ENCODE measurements around the gene CYRIA.

Gene CYRIA

DNA sequence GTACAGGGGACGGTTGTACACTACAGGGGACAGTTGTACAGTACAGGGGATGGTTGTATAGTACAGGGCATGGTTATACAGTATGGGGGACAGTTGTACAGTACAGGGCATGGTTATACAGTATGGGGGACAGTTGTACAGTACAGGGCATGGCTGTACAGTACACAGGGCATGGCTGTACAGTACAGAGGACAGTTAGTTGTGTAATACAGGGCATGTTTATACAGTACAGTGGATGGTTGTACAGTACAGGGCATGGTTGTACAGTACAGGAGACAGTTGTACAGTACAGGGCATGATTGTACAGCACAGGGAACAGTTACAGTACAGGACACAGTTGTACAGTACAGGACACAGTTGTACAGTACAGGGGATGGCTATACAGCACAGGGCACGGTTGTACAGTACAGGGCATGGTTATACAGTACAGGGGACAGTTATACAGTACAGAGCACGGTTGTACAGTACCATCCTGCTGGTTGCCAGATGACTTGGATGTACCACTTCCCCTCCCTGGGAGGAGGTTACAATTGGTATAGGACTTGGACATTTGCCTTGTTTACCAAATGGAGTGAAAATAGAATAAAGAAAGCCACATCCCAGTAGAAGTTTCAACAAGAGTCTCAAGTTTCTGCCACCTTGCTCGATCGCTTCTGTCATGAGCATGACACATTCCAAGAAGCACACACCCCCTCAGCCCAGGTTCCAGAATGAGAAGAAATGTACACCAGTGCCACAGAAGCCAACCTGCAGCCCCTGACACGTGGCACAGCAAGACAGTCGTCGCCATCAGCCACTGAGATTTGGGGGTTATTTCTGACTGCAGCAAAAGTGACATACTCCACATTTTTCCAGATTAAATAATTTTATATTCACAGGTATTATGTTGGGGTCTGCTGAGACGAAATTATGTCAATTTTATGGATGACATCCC lies 16.0 kb downstream of the CYRIA start:
- H3K4me3 ChIP-seq (ENCODE audit: low read depth, low read length) = no peak overlapping the region
- H3K9me3 ChIP-seq (ENCODE audit: control insufficient read depth, insufficient read depth, low read length) = no peaks in the 10 kb centered on the region
- H3K27me3 ChIP-seq (ENCODE audit: control insufficient read depth, insufficient read depth, low read length) = no peaks in the 10 kb centered on the region
- no peak overlapping the region for H3K27ac ChIP-seq (ENCODE audit: low read depth, low read length)
- H3K4me1 ChIP-seq (ENCODE audit: control insufficient read depth, insufficient read depth, low read length) = peaks cover 3% of the 10 kb centered on the region; the same call in 1 of the 2 replicates
- H3K36me3 ChIP-seq (ENCODE audit: control insufficient read depth, insufficient read depth, low read length) = no peaks in the 10 kb centered on the region
- H3K9ac ChIP-seq (ENCODE audit: low read depth, low read length) = no peak overlapping the region

DNA sequence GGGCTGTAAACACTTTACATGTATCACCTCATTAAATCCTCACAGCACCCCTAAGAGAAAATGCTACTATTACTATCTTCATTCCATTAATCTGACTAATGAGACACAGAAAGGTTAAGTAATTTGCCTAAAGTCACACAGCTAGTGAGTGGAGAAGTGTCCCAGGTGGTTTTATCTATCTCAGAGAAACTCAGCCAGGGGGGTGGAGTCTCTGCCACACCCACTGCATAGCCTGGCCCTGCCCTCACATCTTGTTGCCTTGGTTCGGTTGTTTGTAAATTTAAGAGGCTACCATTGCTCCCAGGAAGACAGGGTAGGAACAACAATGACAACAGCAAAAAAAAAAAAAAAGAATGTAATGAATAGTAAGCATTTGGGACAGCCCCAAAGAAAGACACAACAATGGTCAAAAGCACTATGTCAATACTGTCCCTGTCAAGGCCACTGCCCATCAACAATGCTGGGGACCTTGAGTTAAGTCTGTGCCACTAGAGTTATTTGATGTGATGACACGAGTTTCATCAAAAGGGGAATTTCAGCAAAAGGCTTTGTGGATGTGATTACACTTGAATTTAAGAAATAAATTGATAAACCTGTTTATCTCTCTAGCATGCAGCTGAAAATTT lies 17.5 kb downstream of the CYRIA start:
- Histone ChIP-seq H3K27ac (ENCODE audit: low read depth, low read length) (no peak overlapping the region), H3K4me1 (ENCODE audit: control insufficient read depth, insufficient read depth, low read length) (peaks cover 3% of the 10 kb centered on the region; the same call in 1 of the 2 replicates), H3K27me3 (ENCODE audit: control insufficient read depth, insufficient read depth, low read length) (no peaks in the 10 kb centered on the region)

DNA sequence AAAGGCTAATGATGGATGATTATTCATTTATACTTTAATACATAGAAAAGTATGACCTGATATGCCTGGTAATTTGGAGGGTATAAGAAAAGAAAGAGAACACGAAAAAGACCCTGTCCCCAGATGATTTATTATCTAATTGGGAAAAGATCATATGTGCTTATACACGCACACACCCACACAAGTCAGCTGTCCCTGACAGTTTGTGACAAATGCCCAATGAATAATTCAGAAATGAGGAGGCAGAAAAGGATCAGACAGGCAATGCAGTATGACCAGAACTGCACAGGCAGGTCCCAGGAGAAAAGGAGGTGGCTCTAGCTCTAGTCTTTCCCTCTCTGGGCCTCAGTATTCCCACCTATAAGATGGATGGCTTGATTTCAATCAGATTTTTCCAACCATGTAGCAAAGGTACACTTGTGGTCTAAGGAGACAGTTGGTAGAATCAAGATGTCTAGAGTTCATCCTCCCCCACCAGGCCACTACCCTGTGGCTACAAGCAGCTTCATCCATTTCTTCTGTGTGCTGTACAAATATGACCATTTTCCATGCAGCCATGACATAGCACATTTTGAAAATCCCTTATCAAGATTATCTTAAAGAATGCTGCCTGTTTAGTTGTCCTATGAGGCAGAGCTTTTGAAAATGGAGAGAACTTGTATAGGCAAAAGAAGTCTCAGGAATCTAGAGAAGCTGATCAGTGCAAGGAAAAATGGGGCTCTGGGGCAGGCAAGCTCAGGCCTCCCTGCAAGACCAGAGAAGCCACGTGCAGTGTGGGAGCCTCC lies 19.7 kb downstream of the CYRIA start:
- H3K27me3 ChIP-seq (ENCODE audit: control insufficient read depth, insufficient read depth, low read length) = no peaks in the 10 kb centered on the region
- H3K4me3 ChIP-seq (ENCODE audit: low read depth, low read length) = no peak overlapping the region
- H3K36me3 ChIP-seq (ENCODE audit: control insufficient read depth, insufficient read depth, low read length) = no peaks in the 10 kb centered on the region
- H3K4me1 ChIP-seq (ENCODE audit: control insufficient read depth, insufficient read depth, low read length) = peaks cover 3% of the 10 kb centered on the region; the same call in 1 of the 2 replicates
- no peaks in the 10 kb centered on the region for H3K9me3 ChIP-seq (ENCODE audit: control insufficient read depth, insufficient read depth, low read length)
- no peak overlapping the region for H3K27ac ChIP-seq (ENCODE audit: low read depth, low read length)
- H3K9ac ChIP-seq (ENCODE audit: low read depth, low read length) = no peak overlapping the region

More for the DNA sequence above, 17.5 kb downstream of the CYRIA start:
- H3K9ac ChIP-seq (ENCODE audit: low read depth, low read length) = no peak overlapping the region
- no peak overlapping the region for H3K4me3 ChIP-seq (ENCODE audit: low read depth, low read length)
- no peaks in the 10 kb centered on the region for H3K36me3 ChIP-seq (ENCODE audit: control insufficient read depth, insufficient read depth, low read length)
- no peaks in the 10 kb centered on the region for H3K9me3 ChIP-seq (ENCODE audit: control insufficient read depth, insufficient read depth, low read length)

DNA sequence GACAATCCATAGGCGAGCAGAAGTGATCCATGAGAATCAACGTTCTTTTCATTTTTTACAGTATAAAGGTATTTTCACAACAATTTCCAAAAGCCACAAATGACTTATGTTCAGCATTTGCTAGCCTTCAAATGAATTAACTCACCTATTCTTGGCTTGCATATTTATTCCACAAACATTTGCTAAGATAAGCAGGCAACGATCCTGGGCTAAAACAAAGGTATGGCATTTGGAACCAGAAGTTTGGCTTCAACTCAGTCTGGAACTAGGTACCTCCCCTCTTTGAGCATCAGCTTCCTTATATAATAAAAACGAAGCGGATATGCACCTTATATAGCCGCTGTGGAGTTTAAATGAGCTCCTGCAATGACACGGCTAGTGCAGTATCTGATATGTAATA lies 20.5 kb downstream of the CYRIA start:
- Histone ChIP-seq H3K36me3 (ENCODE audit: control insufficient read depth, insufficient read depth, low read length) (no peaks in the 10 kb centered on the region), H3K9me3 (ENCODE audit: control insufficient read depth, insufficient read depth, low read length) (no peaks in the 10 kb centered on the region), H3K4me3 (ENCODE audit: low read depth, low read length) (no peak overlapping the region), H3K27ac (ENCODE audit: low read depth, low read length) (no peak overlapping the region), H3K4me1 (ENCODE audit: control insufficient read depth, insufficient read depth, low read length) (no peaks in the 10 kb centered on the region), H3K9ac (ENCODE audit: low read depth, low read length) (no peak overlapping the region), H3K27me3 (ENCODE audit: control insufficient read depth, insufficient read depth, low read length) (no peaks in the 10 kb centered on the region)

DNA sequence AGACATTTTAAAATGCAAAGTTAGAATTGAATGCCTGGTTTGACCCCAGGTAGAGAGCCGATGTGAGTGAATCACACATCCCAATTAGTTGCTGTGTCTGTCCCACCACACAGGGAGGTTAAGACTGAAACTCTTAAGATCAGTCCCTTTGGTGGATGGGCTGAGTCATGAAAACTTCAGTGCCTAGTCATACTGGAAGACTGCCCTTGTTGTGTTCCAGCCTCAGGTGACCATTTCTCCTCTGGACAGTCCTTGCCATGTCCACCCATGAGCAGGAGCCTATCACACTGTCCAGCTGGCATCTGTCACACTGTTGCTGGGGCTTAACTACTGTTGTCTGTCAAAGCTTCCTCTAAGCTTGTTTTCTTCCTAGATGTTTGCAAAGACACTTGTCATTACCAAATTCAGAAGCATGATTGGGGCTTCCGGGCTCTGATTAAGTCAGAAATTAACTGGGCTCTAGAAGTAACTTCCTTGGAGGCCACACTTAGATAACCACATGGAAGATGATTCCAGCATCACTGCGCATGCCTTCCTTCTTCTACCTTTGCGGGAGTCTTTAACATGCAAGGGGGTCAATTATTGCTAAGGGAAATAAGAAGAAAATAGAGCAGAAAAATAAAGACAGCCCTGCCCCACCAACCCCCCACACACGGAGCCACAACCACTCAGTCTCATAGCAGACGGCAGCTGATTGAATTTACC lies 21.3 kb downstream of the CYRIA start:
- Histone ChIP-seq H3K4me3 (ENCODE audit: low read depth, low read length) (no peak overlapping the region), H3K27me3 (ENCODE audit: control insufficient read depth, insufficient read depth, low read length) (no peaks in the 10 kb centered on the region), H3K9ac (ENCODE audit: low read depth, low read length) (no peak overlapping the region), H3K9me3 (ENCODE audit: control insufficient read depth, insufficient read depth, low read length) (no peaks in the 10 kb centered on the region), H3K4me1 (ENCODE audit: control insufficient read depth, insufficient read depth, low read length) (peaks cover 6% of the 10 kb centered on the region; the same call in 1 of the 2 replicates), H3K36me3 (ENCODE audit: control insufficient read depth, insufficient read depth, low read length) (no peaks in the 10 kb centered on the region), H3K27ac (ENCODE audit: low read depth, low read length) (no peak overlapping the region)

DNA sequence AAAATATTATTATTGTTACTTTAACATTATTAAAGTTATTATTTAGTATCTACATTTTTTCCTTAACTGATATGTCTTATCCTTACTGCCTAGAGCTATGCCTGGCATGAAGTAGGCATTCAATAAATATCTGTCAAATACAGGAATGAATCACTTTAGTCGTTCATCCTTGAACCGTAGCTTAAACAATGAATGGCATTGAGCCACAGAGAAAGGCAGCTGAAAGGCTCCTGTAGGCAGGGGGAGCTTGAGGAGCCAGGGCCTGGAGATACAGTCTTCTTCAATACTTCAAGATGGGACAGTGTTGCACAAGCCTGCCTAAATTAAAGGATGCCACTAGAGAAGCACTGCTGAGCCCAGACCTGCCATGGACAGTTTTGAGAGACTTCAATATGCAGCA lies 22.5 kb downstream of the CYRIA start:
- peaks cover 11% of the 10 kb centered on the region for H3K4me1 ChIP-seq (ENCODE audit: control insufficient read depth, insufficient read depth, low read length)
- H3K9ac ChIP-seq (ENCODE audit: low read depth, low read length) = no peak overlapping the region
- H3K36me3 ChIP-seq (ENCODE audit: control insufficient read depth, insufficient read depth, low read length) = no peaks in the 10 kb centered on the region
- H3K4me3 ChIP-seq (ENCODE audit: low read depth, low read length) = no peak overlapping the region
- no peak overlapping the region for H3K27ac ChIP-seq (ENCODE audit: low read depth, low read length)
- no peaks in the 10 kb centered on the region for H3K27me3 ChIP-seq (ENCODE audit: control insufficient read depth, insufficient read depth, low read length)
- H3K9me3 ChIP-seq (ENCODE audit: control insufficient read depth, insufficient read depth, low read length) = no peaks in the 10 kb centered on the region

DNA sequence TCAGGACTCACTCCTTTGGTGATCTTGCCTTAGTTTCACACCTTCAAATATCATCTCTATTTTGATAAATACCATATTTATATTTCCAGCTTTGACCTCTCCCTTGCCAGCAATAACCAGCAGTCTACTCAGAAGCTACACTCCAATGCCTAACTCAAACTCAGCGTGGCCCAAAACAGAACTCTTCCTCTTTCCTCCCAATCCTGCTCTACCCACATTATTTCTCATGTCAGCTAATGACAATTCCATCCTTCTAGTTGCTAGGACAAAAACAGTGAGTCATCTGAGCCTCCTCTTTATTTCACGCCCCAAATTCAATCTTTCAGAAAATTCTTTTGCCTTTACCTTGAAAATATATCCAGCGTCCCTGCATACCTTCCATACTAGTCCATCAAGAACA lies 23.5 kb downstream of the CYRIA start:
- no peaks in the 10 kb centered on the region for H3K36me3 ChIP-seq (ENCODE audit: control insufficient read depth, insufficient read depth, low read length)
- no peak overlapping the region for H3K4me3 ChIP-seq (ENCODE audit: low read depth, low read length)
- no peaks in the 10 kb centered on the region for H3K9me3 ChIP-seq (ENCODE audit: control insufficient read depth, insufficient read depth, low read length)
- no peaks in the 10 kb centered on the region for H3K27me3 ChIP-seq (ENCODE audit: control insufficient read depth, insufficient read depth, low read length)
- no peak overlapping the region for H3K9ac ChIP-seq (ENCODE audit: low read depth, low read length)
- peaks cover 11% of the 10 kb centered on the region for H3K4me1 ChIP-seq (ENCODE audit: control insufficient read depth, insufficient read depth, low read length)
- H3K27ac ChIP-seq (ENCODE audit: low read depth, low read length) = no peak overlapping the region

DNA sequence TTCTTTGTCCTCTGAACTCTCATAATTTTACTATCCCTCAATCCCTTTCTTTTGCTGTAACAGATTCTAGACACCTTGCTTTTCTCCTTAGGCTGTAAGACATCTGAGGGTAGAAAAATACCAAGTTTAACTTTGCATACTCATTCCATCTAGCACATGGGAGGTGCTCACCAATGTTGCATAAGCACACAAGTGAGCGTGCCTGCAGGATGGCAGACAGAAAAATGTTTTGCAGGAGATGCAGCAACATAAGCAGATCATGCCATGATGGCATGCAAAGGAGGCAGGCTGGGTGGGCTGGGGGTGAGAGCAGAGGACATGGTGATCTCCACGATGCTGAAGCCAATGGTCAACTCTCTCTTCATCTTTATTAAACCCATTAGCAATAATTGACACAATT lies 24.1 kb downstream of the CYRIA start:
- Histone ChIP-seq H3K4me3 (ENCODE audit: low read depth, low read length) (no peak overlapping the region), H3K36me3 (ENCODE audit: control insufficient read depth, insufficient read depth, low read length) (no peaks in the 10 kb centered on the region), H3K9ac (ENCODE audit: low read depth, low read length) (no peak overlapping the region), H3K27ac (ENCODE audit: low read depth, low read length) (no peak overlapping the region), H3K4me1 (ENCODE audit: control insufficient read depth, insufficient read depth, low read length) (peaks cover 11% of the 10 kb centered on the region), H3K27me3 (ENCODE audit: control insufficient read depth, insufficient read depth, low read length) (no peaks in the 10 kb centered on the region), H3K9me3 (ENCODE audit: control insufficient read depth, insufficient read depth, low read length) (no peaks in the 10 kb centered on the region)

DNA sequence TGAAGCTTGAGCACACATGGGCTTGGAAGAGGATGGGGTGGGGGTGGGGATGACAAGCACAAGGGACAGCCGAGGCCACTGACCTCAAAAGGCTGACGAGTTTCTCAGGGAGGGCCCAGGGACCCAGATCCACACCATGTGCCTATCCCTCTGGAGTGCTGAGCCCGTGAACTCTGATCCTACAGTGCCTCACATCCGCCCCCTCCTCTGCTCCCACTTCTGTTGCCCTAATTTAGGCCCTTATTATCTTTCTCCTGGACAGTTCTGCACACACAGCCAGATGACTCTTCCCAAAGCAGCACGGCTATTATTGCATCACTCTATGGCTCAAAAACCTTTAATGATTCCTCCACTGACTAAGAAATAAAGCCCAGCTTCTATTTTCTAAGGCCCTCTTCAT lies 24.8 kb downstream of the CYRIA start:
- no peak overlapping the region for H3K9ac ChIP-seq (ENCODE audit: low read depth, low read length)
- H3K27ac ChIP-seq (ENCODE audit: low read depth, low read length) = no peak overlapping the region
- peaks cover 11% of the 10 kb centered on the region for H3K4me1 ChIP-seq (ENCODE audit: control insufficient read depth, insufficient read depth, low read length)

DNA sequence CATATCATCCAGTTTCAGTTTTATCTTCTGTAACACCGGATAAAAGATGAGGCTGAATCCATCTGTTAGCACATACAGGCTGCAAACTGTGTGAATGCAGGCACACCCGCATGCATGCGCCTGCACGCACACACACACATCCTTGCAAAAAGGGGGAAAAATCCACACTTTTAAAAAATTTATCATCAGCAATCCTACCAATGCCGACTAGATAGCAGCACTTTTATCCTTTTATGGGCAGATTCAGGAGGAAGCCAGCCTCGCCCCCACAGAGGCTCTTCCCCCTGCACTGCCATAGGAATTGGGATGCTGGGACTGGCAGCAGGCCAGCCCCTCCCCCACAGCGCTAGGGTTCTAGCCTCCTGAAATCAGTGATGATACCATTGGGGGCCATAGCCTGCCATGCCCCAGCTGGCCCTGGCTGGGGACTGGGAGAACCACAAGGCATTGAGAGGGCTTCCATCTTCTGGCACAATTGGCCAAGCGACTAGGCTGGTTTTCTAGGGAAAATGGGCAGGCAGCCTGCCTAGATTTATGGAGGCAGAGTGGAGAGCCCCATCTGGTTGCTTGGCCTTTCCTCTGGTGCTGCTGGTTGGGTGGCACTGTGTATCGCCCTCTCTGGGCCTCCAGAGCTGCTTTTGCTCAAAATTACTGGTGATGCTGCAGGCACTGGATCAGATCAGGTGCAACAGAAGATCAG lies 25.5 kb downstream of the CYRIA start:
- no peak overlapping the region for H3K27ac ChIP-seq (ENCODE audit: low read depth, low read length)
- no peaks in the 10 kb centered on the region for H3K9me3 ChIP-seq (ENCODE audit: control insufficient read depth, insufficient read depth, low read length)
- H3K27me3 ChIP-seq (ENCODE audit: control insufficient read depth, insufficient read depth, low read length) = no peaks in the 10 kb centered on the region
- H3K4me3 ChIP-seq (ENCODE audit: low read depth, low read length) = no peak overlapping the region
- no peaks in the 10 kb centered on the region for H3K36me3 ChIP-seq (ENCODE audit: control insufficient read depth, insufficient read depth, low read length)
- no peak overlapping the region for H3K9ac ChIP-seq (ENCODE audit: low read depth, low read length)
- peaks cover 11% of the 10 kb centered on the region for H3K4me1 ChIP-seq (ENCODE audit: control insufficient read depth, insufficient read depth, low read length)

More for the DNA sequence above, 24.8 kb downstream of the CYRIA start:
- no peaks in the 10 kb centered on the region for H3K27me3 ChIP-seq (ENCODE audit: control insufficient read depth, insufficient read depth, low read length)
- no peak overlapping the region for H3K4me3 ChIP-seq (ENCODE audit: low read depth, low read length)
- H3K36me3 ChIP-seq (ENCODE audit: control insufficient read depth, insufficient read depth, low read length) = no peaks in the 10 kb centered on the region
- H3K9me3 ChIP-seq (ENCODE audit: control insufficient read depth, insufficient read depth, low read length) = no peaks in the 10 kb centered on the region
